ENCODE data around the gene UIMC1. TPM values are rescaled to one million over a fixed set of nuclear protein-coding genes. Genes with fewer than 3 reads are reported as not detected.

UIMC1 gene
- polyA plus RNA-seq, 1 of the 3 experiments (the other 2 are of a cell fraction) = 19.9 TPM

- Histone ChIP-seq H3K36me3 (replicated peaks in 1 of 2; ENCODE audit: control insufficient read depth in 1 of 2, insufficient read depth in 2 of 2, low read length in 1 of 2) (peaks cover 5 to 36% of the 10 kb centered on the region in 2 experiments), H3K4me2 (no peak overlapping the region), H2AFZ (ENCODE audit: low read depth) (no peak overlapping the region), H3K27me3 (ENCODE audit: insufficient read depth) (no peaks in the 10 kb centered on the region), H3K79me2 (ENCODE audit: insufficient read depth) (peaks cover 93% of the 10 kb centered on the region), H3K9me3 (peaks cover 8% of the 10 kb centered on the region; the same call in 1 of the 2 replicates), H3K27ac (ENCODE audit: low read depth in 2 of 2, low read length in 1 of 2) (no peak overlapping the region), H3K4me1 (ENCODE audit: control insufficient read depth in 1 of 2, insufficient read depth in 2 of 2, low read depth in 1 of 2, low read length in 1 of 2) (no peaks in the 10 kb centered on the region), H3K9ac (no peak overlapping the region), H3K4me3 (ENCODE audit: low read depth in 2 of 2, low read length in 1 of 2) (no peak overlapping the region), H3F3A (replicated peaks; ENCODE audit: insufficient read depth) (peaks cover 4% of the 10 kb centered on the region), H3K9me2 (no peaks in the 10 kb centered on the region), H4K20me1 (ENCODE audit: insufficient read depth) (0 out of 2 replicates have a peak, but pooled peaks cover 3% of the 10 kb centered on the region)
- 97% methylated on average over 6 of the region's 6 CpGs for WGBS (ENCODE audit: low lambda C conversion rate)
- TF ChIP-seq, protein P1, sequence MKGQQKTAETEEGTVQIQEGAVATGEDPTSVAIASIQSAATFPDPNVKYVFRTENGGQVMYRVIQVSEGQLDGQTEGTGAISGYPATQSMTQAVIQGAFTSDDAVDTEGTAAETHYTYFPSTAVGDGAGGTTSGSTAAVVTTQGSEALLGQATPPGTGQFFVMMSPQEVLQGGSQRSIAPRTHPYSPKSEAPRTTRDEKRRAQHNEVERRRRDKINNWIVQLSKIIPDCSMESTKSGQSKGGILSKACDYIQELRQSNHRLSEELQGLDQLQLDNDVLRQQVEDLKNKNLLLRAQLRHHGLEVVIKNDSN (IDR thresholded peaks at IDR 0.05; ENCODE audit: borderline replicate concordance, low read depth) = no peak
- TF ChIP-seq FOSL2 (IDR thresholded peaks at IDR 0.05; ENCODE audit: borderline replicate concordance, low read depth) (no peak), EP300 (IDR thresholded peaks at IDR 0.05; ENCODE audit: borderline replicate concordance in 1 of 2, low read depth in 1 of 2, low read length in 1 of 2) (no peak), TAF1 (IDR thresholded peaks at IDR 0.05; ENCODE audit: borderline replicate concordance, low read depth, low read length) (no peak), RAD21 (IDR thresholded peaks at IDR 0.05; ENCODE audit: low read length) (no peak), GATA2 (CRISPR knock-in tag; IDR thresholded peaks at IDR 0.05) (no peak), RXRA (IDR thresholded peaks at IDR 0.05; ENCODE audit: borderline replicate concordance, low read depth) (no peak), RFX5 (IDR thresholded peaks at IDR 0.05; ENCODE audit: low read length) (no peak), MXI1 (IDR thresholded peaks at IDR 0.05; ENCODE audit: low read depth, low read length) (no peak), POLR2AphosphoS5 (IDR thresholded peaks at IDR 0.05; ENCODE audit: low read depth, low read length) (no peak), TCF12 (IDR thresholded peaks at IDR 0.05) (no peak), SIN3A (IDR thresholded peaks at IDR 0.05; ENCODE audit: borderline replicate concordance, low read depth, low read length) (no peak), REST (IDR thresholded peaks at IDR 0.05; ENCODE audit: low read depth, low read length) (no peak)
- TF ChIP-seq, protein P2, sequence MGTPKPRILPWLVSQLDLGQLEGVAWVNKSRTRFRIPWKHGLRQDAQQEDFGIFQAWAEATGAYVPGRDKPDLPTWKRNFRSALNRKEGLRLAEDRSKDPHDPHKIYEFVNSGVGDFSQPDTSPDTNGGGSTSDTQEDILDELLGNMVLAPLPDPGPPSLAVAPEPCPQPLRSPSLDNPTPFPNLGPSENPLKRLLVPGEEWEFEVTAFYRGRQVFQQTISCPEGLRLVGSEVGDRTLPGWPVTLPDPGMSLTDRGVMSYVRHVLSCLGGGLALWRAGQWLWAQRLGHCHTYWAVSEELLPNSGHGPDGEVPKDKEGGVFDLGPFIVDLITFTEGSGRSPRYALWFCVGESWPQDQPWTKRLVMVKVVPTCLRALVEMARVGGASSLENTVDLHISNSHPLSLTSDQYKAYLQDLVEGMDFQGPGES (IDR thresholded peaks at IDR 0.05; ENCODE audit: low read depth, low read length) = no peak
- TF ChIP-seq, protein P3, sequence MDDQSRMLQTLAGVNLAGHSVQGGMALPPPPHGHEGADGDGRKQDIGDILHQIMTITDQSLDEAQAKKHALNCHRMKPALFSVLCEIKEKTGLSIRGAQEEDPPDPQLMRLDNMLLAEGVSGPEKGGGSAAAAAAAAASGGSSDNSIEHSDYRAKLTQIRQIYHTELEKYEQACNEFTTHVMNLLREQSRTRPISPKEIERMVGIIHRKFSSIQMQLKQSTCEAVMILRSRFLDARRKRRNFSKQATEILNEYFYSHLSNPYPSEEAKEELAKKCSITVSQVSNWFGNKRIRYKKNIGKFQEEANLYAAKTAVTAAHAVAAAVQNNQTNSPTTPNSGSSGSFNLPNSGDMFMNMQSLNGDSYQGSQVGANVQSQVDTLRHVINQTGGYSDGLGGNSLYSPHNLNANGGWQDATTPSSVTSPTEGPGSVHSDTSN (IDR thresholded peaks at IDR 0.05) = no peak
- POLR2A ChIA-PET = no interaction called here
- no peak for DNase-seq
- CTCF ChIA-PET = interaction anchor here (3.3 kb wide), 1 partner anchor 42 kb away, joined by 9 read pairs; no protein-coding TSS in a partner anchor
Observed at GRCh38 chr5:177029498-177029897, 22.9 kb upstream of the UIMC1 start.
